Stimulated activated CD4-positive, alpha-beta T cell treated with anti-CD3 and anti-CD28 coated beads, Interleukin-12 subunit alpha, Interleukin-12 subunit beta, amount 100 ng/mL, for 24 hours (primary cell): ENCODE measurements around the gene TNS1.
"Not testable (repeated sequence)": the region's sequence is repeated elsewhere in the genome, so short reads cannot be mapped to it uniquely, and the experiment has no call there.

ENCODE experiments used
- DNase-seq, 2 experiments: peaks; one replicate each; pipeline ENCODE4 v3.0.0-alpha.2; 2020; ENCODE audit warnings: low read depth in 2 of 2

TNS1 gene

DNA sequence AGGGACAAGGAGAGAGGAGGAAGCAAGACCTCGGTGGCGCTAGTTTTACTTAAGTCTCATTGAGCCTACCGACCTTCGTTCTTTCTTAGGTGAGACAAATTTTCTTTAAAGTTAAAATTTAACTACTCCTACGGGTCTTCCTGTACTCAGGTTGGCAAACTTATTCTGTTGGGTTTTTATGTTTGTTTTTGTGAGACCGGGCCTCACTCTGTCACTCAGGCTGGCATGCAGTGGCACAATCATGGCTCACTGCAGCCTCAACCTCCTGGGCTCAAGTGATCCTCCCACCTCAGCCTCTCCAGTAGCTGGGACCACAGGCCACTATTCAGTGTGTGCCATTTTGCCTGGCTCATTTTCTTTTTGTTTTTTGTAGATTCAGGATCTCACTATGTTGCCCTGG, 189.0 kb downstream of the TNS1 start:
- DNase-seq: no peak

DNA sequence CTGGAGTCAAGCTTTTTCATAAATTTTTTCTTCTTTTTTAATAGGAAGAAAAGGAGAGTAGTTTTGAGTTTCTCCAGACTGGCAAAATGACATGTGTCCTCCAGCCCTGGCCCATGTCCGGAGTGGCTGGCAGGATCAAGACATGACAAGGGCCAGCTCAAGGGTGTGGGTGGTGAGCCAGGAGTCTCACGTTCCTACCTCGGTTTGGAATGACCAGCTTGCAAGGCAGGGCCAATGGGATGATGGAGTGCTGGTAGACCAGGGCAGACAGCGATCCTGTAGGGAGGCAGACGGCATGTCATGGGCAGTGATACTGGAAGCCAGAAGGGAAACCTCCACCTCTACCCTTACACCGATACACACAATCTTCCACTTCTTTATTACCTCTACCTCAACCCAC, 190.6 kb downstream of the TNS1 start:
- no peak for DNase-seq

DNA sequence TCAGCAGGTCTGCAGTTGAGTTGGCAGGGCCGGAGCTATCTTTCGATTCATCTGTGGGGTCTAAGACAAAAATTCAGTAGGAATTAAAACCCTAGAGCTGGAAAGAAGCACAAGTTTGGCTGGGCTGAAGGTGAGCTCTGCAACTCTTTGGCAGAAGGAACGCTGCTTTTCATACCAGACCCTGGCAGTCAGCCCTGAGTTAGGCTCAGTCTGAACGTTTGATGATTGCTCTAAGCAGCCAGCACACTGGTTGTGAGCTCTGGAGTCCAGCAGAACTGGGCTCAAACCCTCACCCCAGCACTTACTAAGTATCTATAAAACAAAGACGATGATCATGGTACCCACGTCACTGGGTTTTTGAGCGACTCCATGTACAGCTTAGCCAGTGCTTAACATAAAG, 192.5 kb downstream of the TNS1 start:
- DNase-seq: no peak

DNA sequence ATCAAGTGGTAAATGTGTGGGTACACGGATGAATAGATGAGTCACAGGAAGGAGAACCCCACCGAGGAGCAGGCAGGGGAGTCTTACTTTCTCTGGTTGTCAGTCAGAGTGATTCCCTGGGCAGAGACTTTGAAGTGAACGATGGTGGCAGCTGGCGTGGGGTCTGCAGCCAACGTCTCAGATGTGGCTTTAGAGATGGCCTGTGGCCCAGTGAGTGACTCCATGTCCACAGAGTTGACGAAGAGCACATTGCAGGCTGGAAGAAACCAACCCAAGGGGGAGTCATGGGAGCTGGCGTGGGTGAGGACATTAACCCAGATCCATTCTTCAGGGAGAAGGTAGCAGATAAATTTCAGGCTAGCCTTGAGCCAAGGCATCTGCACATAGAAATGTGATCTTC, 193.1 kb downstream of the TNS1 start:
- DNase-seq: no peak

DNA sequence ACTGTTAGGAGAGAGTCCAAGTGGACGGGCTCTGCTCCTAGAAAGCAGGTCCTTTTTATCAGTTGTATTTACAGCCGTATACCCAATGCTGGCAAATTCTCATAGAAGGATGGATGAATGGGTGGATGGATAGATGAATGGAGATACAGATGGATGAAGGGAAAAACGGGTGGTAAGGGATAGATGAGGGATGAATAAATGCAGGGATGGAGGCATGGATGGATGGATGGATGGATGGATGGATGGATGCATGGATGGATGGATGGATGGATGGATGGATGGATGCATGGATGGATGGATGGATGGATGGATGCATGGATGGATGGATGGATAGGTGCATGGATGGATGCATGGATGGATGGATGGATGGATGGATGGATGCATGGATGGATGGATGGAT, 193.8 kb downstream of the TNS1 start:
- not testable (repeated sequence) for DNase-seq

DNA sequence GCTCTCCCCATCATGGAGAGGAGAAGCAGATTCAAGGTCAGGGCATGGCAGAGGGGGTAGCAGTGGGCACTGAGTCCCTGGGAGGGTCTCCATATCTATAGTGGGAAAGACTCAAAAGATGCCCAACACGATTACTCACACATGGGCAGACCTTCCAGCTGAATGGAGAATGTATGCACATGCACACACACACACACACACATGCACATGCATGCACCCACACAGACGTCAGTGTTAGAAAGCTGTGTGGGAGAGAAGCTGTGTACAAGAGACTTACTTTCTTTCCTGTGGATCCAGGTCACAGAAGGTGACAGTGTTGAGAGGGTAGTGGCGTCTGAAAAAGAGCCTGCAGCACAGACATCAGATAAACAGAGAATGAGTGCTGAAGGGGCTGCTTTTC, 194.5 kb downstream of the TNS1 start:
- DNase-seq: no peak

DNA sequence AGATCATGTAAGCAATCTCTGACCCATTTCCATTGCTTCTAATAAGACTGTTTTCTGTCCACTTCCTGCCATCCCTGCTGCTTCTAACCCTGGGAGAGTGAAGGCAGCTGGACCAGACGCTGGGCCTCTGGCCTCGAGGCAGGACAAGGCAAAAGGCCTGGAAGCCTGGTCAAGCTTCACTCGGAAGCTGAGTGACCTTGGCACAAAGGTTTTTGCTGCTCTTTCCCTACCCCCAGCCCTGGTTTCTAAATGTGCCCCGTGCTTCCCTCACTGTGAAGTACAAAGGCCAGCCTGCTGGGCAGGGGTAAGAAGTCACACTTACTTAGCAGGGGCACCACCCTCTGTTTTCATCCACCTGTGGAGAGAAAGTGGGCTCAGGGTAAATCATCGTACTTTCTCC, 195.0 kb downstream of the TNS1 start:
- DNase-seq: no peak

DNA sequence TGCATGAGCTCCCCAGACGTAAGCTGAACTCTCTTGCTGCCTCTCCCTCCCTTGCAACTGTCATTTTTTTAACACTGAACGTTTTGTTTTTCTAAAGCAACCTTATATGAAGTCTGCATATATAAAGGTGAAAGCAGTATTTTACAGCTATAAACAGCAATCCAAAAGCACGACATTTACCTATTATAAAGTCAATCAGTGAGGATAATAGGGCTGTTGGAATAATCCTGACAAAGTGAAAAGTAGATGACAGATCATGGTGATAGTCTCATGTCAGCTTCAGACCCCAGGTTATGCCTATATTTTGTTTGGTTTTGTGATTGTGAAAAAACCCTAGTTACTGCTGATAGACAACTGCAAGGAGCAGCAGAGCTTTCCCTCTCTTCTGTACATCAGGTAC, 195.8 kb downstream of the TNS1 start:
- DNase-seq: no peak

DNA sequence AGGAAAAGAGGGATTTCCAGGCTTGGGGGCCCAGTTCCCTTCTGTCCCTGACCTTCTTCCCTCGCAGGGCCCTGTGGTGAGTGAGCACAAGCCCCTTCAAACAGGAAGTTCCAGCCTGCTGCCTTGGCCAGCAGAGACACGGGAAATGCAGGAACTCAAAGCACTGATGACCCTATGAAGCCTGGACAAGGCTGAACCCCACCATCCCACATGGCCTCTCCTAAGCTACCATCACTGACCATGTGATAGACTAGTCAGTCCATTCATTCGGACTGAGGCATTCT, 196.4 kb downstream of the TNS1 start:
- DNase-seq: no peak

DNA sequence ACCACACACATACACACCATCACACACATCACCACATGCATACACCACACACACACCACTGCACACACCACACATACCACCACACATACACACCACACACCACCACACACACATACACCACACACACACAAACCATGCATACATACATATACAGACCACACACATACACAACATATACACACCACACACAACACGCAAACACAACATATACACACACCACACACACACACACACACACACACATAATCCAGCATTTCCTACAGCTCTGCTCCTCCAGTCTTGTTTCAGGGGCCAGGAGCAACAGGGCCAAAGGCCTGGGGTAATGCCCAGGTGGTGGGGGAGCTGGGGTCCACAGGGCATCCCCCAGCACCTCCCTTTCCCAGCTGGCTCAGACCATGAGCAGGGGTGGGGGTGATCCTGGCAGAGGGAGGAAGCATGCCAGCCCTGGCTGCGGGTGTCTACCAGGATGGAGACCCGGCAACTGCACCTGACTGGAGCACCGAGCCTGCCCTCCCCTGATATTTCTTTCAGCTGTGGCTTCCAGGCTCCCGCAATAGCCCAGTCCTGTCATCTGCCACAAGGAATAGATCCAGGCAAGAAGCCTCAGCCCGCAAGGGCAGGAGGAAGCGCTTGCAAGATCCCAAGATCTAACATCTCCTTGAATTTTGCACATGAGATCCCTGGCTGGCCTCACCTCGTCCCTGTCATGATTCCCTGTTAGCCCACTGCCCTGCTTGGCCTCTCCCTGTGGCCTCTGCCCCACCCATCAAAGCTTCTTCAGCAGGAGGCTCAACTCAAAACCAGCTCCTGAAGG, 196.9 kb downstream of the TNS1 start:
- no peak for DNase-seq

DNA sequence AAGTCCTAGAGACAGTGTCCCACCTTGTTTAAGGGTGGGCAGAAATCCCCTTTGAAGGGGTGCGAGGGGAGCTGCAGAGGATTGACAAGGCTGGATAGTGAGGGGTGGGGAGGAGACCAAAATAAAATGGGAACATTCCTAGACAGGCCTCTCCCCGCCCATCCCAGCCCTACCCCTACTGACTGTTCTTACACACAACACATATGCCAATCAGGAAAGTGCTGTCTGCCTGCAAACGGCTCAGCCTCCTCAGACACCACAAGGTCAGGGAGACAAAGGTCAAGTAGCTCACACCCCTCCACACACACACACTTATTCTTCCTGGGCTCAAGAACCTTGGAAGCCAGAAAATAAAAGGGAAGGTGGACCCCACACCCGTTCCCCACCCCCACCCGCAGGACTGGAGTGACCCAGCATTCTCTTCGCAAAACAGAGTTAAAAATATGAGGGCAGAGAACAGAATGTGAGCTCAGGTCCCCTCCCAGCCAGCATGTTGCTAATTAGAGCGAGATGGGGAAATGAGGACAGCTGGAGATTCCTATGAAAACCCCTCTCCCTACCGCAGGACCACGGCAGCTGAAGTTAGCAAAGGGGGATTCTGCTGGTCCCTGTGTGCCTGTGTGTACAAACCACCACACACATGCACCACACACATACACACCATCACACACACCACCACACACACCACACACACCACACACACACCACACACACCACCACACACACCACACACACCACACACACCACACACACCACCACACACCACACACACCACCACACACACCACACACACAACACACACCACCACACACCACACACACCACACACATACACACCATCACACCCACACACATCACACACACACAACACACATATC, 197.8 kb downstream of the TNS1 start:
- no peak for DNase-seq

DNA sequence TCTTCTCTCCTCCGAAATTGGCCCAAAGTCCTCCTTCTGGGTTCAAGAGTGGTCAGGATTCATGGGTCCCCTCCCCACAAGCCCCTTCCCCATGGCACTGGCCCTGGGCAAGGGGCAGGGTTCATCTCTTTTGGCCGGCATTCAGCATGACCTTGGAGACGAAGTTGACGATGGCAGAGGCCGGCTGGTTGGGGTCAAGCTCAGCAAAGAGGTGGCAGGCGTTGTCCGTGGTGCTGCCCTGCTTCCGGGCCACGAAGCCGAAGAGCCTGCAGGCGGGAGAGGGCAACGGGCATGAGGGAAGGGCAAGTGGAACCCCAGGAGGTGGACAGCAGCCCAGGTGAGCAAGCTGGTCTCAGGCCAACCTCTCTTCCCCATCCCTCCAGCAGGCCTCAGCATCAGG, 198.5 kb downstream of the TNS1 start:
- DNase-seq: no peak

DNA sequence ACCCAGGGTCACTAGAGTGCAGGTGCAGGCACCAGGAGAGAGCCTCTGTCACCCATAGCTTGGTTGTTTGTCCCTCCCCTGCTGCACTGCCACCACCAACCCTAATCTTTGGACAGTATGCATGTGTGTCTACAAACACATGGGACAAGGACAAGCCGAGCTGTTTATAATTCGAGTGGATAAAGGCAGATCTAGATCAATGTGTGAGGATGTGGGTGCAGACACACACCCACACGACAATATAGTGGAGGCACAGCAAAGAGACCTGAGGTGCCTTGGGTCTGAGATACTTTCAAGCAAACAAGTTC, 199.2 kb downstream of the TNS1 start:
- no peak for DNase-seq

DNA sequence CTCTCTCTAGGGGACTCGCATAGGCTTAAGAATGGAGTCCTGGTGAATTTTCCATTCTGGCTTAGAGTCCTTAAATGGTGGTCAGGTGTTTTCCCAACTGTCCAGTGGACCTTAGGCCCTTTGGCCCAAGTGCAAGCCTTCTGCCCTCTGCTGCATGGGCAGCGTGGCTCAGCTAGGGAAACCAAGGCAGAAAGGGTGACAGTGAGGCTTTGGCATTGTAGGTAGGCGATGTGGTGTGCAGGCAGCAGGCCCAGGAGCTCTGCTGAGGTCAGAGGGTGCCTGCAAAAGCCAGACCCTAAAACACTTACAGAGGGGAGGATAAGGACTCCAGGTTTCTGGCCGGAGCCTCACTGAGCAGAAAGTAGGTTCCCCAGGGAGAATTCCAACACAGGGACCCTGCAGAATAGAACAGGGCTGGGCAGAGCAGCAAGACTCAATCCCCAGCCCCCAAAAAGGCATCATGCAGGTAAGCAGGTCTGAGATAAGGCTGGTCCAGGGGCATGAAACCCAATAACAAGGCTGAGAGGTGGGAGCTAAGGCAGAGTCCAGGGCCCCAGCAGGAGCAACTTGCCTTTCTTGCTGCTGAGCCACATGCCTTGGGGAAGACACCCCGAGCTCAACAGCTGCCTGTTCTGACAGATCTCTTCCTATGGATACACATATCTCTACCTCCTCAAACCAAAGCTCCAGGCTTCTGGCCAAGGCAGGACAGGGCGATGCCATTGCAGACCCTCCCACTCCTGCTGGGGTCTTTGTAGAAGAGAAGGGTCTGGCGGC, 199.7 kb downstream of the TNS1 start:
- DNase-seq: no peak

DNA sequence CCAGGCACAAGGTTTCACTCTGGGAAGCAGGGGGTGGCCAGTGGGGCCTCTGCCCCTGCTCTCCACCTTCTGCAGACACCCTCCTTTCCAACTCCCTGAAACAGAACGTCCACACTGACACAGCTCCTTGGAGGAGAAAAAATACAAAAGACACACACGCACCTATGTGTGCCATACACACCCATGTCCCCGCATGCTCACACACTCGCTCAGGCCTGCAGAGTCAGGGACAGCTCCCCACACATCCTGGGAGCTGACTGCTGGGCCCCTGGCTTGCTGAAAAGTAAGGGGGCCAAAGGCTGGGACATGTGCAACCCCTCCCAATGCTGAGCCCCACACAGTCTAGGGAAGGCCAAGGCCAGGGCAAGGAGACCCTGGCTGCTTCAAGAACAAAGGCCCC, 200.5 kb downstream of the TNS1 start:
- no peak for DNase-seq

DNA sequence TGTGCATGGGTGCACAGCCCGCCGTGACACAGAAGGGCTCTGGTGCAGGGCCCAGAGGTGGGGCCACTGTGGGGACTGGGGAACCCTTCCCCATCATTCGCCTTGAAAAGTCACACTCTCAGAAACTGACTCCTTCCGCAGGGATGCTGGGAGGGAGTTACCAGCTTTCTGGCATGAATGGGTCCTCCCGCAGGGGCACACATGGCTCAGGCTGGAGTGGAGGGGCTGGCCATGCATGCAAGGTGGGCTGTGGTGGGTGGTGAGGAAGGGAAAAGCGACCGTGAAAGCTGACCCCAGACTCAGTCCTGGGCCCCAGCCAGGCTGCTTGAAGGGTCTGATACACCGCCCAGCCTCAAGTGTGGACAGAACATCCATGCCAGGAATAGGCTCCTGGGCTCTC, 201.1 kb downstream of the TNS1 start:
- DNase-seq: no peak

DNA sequence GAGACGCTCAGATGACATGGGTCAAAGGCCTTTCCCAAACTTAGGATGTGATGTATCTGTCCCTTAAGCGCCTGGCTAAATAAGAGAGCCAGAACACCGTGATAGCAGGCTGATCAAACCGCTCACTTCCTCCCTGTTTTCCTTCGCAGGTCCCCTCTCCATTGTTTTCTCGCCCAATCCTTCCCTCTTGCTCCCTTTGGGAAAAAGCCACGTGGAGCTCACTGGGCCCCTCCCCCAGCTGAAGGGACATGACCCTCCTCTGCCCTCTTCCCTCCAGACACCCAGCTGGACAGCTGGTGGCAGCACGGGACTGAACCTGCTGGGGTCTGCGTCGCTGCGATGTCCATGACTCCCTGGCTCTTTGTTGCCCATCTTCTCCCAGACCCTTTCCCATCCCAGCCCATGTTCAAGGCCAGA, 201.7 kb downstream of the TNS1 start:
- no peak for DNase-seq

DNA sequence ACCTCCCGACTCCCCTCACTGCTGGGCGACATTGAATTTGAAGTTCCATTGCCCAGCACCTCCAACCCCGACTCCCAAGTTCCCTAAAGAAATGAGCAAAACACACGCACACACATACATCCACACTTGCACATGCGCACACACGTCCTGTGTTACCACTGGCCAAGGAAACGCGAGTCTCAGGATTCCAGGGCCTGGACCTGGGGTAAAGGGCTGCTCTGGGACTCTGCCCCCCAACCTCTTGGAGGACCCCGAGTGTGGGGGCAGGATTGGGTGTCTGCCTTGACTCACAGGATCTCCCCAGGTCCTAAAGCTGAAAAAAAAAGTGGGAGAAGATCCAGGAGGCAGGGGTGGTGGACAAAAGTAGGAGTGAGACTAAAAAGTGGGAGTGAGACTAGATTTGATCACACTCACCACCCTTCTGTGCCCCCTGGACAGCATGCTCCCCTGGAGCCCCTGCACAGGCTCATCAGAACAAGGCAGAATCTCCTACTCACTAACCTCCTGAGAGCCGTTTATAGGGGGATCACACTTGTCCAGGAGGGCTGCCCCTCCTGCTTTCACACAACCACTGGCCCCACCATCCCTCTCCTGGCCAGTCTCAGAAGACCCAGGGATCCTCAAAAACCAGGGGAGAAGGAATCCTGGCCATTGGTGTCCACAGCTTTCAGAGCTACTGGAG, 202.2 kb downstream of the TNS1 start:
- DNase-seq: no peak

DNA sequence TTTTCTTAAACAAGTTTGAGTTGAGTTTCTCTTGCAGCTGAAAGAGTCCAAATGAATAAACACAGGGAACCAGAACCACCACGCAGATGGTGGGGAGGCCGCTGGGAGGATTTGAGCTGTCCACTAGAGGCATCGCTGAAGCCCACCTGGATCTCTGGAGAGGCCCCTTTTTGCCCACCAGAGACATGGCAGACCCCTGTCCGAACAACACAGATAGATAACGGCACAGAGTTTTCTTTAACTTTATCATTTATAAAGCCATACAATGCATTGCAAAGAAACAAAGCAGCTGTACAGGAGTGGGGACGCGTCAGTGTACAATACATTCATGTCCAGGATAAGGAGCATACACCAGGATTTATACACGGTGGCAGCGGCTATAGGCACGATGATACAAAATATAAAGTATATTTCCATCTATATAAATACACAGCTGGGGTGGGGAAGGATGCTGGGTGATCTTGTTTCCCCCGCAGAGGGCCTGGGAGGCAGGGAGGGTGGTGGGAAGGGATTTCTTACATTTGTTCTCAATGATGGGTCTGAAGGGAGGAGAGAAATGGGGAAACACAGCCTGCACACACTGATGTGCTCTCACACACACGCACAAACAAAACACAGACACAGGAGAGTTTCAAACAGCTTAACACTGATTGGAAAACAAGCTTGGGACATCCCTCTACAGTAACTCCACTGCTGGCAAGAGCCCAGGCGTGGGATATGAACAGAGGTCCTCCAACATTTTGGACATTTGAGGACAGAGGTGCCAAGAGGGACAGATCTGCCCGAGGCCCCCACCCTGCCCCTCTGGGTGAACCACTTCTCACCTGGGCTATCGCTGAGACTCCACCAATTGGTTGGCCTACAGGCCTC, 203.0 kb downstream of the TNS1 start:
- DNase-seq: no peak

DNA sequence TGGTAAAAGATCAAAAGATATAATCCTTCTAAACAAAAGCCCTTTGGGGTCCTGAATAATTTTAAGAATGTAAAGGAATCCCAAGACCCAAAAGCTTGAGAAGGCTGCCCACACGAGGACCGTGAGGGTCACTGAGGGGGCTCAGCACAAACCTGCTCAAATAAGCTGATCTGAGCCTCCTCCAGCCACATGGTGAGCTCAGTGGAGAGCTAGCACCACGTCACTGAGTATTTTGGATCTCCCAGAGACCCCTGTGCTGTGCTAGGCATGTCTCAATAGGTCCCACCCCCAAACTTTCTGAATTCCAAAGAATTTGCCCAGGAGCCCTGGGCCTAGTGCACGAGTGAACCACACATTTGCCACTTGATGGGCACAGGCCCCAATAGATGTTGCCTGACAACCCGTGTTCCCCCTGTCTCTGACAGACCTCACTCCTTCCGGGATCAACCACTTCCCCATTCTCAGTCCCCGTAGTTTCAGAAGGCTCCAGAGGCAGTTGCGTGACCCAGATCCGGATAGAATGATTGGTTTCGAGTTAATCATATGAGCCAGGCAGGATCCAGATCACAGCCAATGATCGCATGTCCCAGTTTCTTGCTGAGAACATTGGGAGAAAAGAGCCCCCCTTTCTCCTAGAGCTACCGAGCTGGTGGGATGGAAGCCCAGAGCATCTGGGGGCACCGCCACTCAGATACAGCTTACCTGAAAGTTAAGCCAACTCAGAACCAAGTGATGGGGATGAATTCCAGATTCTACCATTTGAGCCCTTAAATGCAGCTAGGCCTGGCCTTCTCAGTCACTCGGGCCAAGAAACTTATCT, 203.8 kb downstream of the TNS1 start:
- DNase-seq: no peak
